ENCODE results near the gene SFXN5.
A peak's percentile ranks its signal among the peaks of the same experiment; 100 is the strongest.

SFXN5 gene

DNA sequence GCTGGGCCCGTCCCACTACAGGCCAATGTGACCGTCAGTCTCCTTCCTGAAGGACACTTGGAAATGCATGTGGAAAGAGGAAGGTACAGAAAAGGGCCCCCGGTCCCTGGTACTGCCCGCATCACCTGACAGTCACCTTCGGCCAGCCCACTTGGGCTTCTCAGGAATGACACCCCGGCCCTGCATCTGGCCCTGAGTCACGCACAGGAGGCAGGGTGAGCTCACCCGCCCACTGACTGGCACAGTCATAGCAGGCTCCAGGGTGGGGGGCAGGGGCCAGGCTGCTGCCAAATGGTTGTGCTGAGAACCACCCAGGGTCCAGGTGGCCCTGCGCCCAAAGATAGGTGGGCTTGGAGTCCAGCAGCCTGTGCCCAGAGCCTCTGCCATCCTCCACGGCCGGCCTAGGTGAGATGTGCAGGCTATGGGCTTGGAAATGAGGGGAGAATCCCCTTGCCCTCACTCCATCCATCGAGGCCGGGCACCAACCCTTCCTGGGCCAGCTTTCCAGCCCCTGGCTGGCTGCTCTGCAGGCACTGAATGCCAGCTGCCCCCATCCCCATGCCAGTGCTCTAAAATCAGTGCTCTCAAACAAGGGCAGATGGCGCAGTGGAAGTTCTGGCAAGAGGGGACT, 140.1 kb downstream of the SFXN5 start:
- Histone ChIP-seq H3K4me1 (ENCODE audit: control insufficient read depth, insufficient read depth, low read length) (no peaks in the 10 kb centered on the region), H3K27ac (ENCODE audit: extremely low read depth, low read depth, low read length) (no peak overlapping the region), H3K9me3 (ENCODE audit: control insufficient read depth, insufficient read depth, low read depth, low read length) (no peaks in the 10 kb centered on the region), H3K36me3 (ENCODE audit: control insufficient read depth in 2 of 2, insufficient read depth in 1 of 2, low read length in 2 of 2) (no peaks in the 10 kb centered on the region), H3K4me3 (ENCODE audit: low read depth, low read length) (no peak overlapping the region)
- peak; percentile 39 for TF ChIP-seq EGR2 (tag by site-specific recombination; IDR thresholded peaks at IDR 0.05; ENCODE audit: low read depth)
- no peak for TF ChIP-seq ZNF214 (tag by site-specific recombination; IDR thresholded peaks at IDR 0.05; ENCODE audit: borderline replicate concordance)
- peak; percentile 64 for TF ChIP-seq ZFHX2 (tag by site-specific recombination; conservative IDR thresholded peaks at IDR 0.05)
- no peak for TF ChIP-seq ZNF114 (tag by site-specific recombination; IDR thresholded peaks at IDR 0.05)
- no peak for TF ChIP-seq ZNF701 (tag by site-specific recombination; IDR thresholded peaks at IDR 0.05)
- no peak for TF ChIP-seq ZNF2 (tag by site-specific recombination; IDR thresholded peaks at IDR 0.05)
- TF ChIP-seq ZNF664 (tag by site-specific recombination; IDR thresholded peaks at IDR 0.05) = no peak
- TF ChIP-seq, protein P1, sequence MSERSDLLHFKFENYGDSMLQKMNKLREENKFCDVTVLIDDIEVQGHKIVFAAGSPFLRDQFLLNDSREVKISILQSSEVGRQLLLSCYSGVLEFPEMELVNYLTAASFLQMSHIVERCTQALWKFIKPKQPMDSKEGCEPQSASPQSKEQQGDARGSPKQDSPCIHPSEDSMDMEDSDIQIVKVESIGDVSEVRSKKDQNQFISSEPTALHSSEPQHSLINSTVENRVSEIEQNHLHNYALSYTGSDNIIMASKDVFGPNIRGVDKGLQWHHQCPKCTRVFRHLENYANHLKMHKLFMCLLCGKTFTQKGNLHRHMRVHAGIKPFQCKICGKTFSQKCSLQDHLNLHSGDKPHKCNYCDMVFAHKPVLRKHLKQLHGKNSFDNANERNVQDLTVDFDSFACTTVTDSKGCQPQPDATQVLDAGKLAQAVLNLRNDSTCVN (tag by site-specific recombination; optimal IDR thresholded peaks at IDR 0.05) = no peak
- POLR2A ChIA-PET = no interaction called here
- CTCF ChIA-PET = interaction anchor here (0.7 to 8.6 kb wide), 2 partner anchors 37 to 281 kb away, joined by 3 to 85 read pairs; no protein-coding TSS in a partner anchor

DNA sequence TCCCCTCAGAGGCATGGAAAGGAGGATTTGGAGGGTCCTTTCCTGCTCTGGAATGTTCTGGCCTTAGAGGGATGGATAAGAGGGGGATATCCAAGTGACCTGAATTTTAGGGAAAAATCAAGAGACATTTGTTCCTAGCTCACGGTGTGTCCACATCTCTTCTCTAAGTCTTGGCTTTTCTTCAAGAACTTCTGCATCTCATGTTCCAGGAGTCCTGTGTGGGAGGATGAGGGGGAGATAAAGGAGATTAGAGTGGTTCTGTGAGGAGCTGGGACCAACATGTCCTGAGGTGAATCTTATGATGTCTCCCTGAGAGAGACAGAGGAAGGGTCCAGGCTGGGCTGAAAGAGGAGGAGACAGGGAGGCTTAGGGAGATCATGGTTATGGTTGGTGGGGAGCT, 142.5 kb downstream of the SFXN5 start:
- CTCF ChIA-PET = no interaction called here
- POLR2A ChIA-PET = interaction anchor here (1.4 kb wide), 1 partner anchor 11 kb away, joined by 4 read pairs; the partner anchor contains the start of gene EMX1
- Histone ChIP-seq H3K4me3 (ENCODE audit: low read depth, low read length) (no peak overlapping the region), H3K9me3 (ENCODE audit: control insufficient read depth, insufficient read depth, low read depth, low read length) (no peaks in the 10 kb centered on the region), H3K36me3 (ENCODE audit: control insufficient read depth in 2 of 2, insufficient read depth in 1 of 2, low read length in 2 of 2) (no peaks in the 10 kb centered on the region), H3K4me1 (ENCODE audit: control insufficient read depth, insufficient read depth, low read length) (no peaks in the 10 kb centered on the region), H3K27ac (ENCODE audit: extremely low read depth, low read depth, low read length) (no peak overlapping the region)
- TF ChIP-seq, protein P2, sequence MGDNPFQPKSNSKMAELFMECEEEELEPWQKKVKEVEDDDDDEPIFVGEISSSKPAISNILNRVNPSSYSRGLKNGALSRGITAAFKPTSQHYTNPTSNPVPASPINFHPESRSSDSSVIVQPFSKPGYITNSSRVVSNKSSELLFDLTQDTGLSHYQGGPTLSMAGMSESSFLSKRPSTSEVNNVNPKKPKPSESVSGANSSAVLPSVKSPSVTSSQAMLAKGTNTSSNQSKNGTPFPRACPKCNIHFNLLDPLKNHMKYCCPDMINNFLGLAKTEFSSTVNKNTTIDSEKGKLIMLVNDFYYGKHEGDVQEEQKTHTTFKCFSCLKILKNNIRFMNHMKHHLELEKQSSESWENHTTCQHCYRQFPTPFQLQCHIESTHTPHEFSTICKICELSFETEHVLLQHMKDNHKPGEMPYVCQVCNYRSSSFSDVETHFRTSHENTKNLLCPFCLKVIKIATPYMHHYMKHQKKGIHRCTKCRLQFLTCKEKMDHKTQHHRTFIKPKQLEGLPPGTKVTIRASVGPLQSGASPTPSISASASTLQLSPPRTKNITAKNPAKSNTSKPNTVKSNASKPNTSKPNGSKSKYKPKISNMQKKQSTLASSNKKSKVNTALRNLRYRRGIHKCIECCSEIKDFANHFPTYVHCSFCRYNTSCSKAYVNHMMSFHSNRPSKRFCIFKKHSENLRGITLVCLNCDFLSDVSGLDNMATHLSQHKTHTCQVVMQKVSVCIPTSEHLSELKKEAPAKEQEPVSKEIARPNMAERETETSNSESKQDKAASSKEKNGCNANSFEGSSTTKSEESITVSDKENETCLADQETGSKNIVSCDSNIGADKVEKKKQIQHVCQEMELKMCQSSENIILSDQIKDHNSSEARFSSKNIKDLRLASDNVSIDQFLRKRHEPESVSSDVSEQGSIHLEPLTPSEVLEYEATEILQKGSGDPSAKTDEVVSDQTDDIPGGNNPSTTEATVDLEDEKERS (tag by site-specific recombination; IDR thresholded peaks at IDR 0.05) = no peak
- 0 out of 2 replicates have a peak, but pooled peaks have one; percentile 10 for TF ChIP-seq EGR2 (tag by site-specific recombination; IDR thresholded peaks at IDR 0.05; ENCODE audit: low read depth)

DNA sequence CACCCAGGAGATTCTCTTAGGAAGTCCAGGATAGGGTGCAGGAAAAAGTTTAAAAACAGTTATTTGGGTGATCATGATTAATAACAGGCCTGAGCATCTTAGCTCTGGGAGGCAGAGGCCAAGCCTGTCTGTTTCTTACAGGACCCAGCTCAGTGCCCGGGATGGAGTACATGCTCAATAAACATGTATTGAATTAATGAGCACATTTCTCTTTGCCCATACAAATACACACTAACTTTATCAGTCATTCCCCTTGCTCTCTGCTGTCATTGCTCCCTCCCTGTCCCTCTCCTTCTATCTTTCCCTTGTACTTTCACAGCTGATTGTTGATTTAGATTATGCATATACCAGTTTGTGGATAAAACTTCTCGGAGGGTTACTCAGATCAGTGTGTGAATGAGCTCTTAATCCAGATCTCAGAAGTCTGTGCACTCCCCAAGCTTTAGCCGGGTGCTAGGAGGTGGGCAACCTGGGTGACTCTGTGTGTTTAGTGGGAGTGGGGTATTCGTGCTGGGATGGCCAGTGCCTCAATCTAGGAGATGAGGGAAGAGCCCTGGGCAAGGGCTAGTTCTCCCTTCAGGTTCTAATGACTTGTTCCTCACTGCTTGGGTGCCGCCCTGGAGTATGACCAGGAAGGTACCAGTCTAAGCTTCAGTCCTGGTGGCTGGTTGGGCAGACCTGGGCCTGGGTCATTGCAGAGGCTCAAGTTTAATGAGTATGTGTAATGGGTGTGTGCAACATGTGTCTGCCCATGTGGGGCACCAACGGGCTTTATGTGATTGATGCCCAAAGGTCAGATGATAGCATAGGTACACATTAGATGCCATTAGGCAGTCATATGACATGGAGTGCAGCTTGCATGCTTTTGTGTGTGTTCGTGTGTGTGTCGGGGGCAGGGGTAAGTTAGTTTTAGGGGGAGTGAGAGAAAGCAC, 143.6 kb downstream of the SFXN5 start:
- Histone ChIP-seq H3K4me3 (ENCODE audit: low read depth, low read length) (no peak overlapping the region), H3K9me3 (ENCODE audit: control insufficient read depth, insufficient read depth, low read depth, low read length) (no peaks in the 10 kb centered on the region), H3K27ac (ENCODE audit: extremely low read depth, low read depth, low read length) (no peak overlapping the region), H3K36me3 (ENCODE audit: control insufficient read depth in 2 of 2, insufficient read depth in 1 of 2, low read length in 2 of 2) (no peaks in the 10 kb centered on the region), H3K4me1 (ENCODE audit: control insufficient read depth, insufficient read depth, low read length) (no peaks in the 10 kb centered on the region)
- POLR2A ChIA-PET = interaction anchor here (1.4 kb wide), 1 partner anchor 10 kb away, joined by 4 read pairs; the partner anchor contains the start of gene EMX1
- CTCF ChIA-PET = interaction anchor here (3.8 kb wide), 1 partner anchor 34 kb away, joined by 17 read pairs; no protein-coding TSS in a partner anchor
- TF ChIP-seq, protein P3, sequence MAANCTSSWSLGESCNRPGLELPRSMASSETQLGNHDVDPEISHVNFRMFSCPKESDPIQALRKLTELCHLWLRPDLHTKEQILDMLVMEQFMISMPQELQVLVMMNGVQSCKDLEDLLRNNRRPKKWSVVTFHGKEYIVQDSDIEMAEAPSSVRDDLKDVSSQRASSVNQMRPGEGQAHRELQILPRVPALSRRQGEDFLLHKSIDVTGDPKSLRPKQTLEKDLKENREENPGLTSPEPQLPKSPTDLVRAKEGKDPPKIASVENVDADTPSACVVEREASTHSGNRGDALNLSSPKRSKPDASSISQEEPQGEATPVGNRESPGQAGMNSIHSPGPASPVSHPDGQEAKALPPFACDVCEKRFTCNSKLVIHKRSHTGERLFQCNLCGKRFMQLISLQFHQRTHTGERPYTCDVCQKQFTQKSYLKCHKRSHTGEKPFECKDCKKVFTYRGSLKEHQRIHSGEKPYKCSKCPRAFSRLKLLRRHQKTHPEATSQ (tag by site-specific recombination; IDR thresholded peaks at IDR 0.05) = no peak
- TF ChIP-seq ZNF664 (tag by site-specific recombination; IDR thresholded peaks at IDR 0.05) (peak; percentile 59), KLF16 (tag by site-specific recombination; IDR thresholded peaks at IDR 0.05) (no peak), SCRT2 (tag by site-specific recombination; IDR thresholded peaks at IDR 0.05) (peak; percentile 73)

Data from HEK293 (cell line).